ENCODE measurements around the gene SLC44A5.
"Not testable (repeated sequence)": the region's sequence is repeated elsewhere in the genome, so short reads cannot be mapped to it uniquely, and the experiment has no call there.

DNA sequence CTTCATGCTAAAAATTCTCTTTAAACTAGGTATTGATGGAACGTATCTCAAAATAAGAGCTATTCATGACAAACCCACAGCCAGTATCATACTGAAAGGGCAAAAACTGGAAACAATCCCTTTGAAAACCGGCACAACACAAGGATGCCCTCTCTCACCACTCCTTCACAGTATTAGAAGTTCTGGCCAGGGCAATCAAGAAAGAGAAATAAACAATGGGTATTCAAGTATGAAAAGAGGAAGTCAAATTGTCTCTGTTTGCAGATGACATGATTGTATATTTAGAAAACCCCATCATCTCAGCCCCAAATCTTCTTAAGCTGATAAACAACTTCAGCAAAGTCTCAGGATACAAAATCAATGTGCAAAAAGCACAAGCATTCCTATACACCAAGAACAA lies 349.0 kb downstream of the SLC44A5 start:
- TF ChIP-seq, protein P1, sequence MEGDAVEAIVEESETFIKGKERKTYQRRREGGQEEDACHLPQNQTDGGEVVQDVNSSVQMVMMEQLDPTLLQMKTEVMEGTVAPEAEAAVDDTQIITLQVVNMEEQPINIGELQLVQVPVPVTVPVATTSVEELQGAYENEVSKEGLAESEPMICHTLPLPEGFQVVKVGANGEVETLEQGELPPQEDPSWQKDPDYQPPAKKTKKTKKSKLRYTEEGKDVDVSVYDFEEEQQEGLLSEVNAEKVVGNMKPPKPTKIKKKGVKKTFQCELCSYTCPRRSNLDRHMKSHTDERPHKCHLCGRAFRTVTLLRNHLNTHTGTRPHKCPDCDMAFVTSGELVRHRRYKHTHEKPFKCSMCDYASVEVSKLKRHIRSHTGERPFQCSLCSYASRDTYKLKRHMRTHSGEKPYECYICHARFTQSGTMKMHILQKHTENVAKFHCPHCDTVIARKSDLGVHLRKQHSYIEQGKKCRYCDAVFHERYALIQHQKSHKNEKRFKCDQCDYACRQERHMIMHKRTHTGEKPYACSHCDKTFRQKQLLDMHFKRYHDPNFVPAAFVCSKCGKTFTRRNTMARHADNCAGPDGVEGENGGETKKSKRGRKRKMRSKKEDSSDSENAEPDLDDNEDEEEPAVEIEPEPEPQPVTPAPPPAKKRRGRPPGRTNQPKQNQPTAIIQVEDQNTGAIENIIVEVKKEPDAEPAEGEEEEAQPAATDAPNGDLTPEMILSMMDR (IDR thresholded peaks at IDR 0.05) = not testable (repeated sequence)
- TF ChIP-seq POLR2A (IDR thresholded peaks at IDR 0.05) = not testable (repeated sequence)
